ENCODE measurements around the gene NOTO. TPM values are rescaled to one million over a fixed set of nuclear protein-coding genes. Genes with fewer than 3 reads are reported as not detected.
"Not testable (repeated sequence)": the region's sequence is repeated elsewhere in the genome, so short reads cannot be mapped to it uniquely, and the experiment has no call there.

The NOTO gene
- total RNA-seq, 3 donors from 2014 or later, result not detected

DNA sequence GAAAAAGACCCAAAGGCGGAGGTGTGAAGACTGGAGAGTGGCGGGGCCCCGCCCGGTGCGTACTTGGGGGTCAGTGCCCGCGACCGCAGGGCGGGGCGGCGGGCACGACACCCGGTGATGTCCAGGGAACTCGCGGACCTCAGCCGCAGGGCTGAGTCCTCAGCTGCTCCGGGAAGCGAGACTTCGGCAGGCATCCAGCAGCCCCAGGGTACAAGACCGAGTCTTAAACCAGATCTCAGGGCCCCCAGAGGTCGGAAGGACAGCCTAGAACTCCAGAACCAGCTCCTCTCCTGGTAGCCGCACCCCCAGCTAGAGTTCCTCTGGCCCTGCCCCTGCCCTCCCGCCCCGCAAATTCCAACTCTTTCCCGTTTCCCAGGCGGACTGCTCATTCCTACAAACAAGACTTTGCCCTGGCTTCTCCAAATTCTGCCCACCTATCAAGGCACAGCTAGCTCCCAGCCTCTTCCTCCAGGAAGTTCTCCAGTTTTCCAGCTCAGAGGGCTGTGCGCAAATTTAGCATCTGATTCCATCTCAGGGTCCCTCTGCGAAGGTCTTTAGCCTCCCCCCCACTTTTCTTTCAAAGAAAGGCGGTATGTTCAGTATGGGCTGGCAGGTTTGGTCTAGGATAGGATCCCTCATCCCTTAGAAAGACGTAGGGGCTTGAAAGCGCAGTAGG is 26.0 kb upstream of the NOTO start:
- Mint-ChIP-seq H3K27me3 (ENCODE audit: low read depth) (peaks cover 53% of the 10 kb centered on the region), H3K9me3 (no peaks in the 10 kb centered on the region), H3K4me3 (peak overlapping the region; percentile 86), H3K36me3 (ENCODE audit: insufficient read depth) (no peaks in the 10 kb centered on the region), H3K4me1 (ENCODE audit: low read depth) (peaks cover 21% of the 10 kb centered on the region)
- ATAC-seq, result no peak
- DNase-seq, result no peak

DNA sequence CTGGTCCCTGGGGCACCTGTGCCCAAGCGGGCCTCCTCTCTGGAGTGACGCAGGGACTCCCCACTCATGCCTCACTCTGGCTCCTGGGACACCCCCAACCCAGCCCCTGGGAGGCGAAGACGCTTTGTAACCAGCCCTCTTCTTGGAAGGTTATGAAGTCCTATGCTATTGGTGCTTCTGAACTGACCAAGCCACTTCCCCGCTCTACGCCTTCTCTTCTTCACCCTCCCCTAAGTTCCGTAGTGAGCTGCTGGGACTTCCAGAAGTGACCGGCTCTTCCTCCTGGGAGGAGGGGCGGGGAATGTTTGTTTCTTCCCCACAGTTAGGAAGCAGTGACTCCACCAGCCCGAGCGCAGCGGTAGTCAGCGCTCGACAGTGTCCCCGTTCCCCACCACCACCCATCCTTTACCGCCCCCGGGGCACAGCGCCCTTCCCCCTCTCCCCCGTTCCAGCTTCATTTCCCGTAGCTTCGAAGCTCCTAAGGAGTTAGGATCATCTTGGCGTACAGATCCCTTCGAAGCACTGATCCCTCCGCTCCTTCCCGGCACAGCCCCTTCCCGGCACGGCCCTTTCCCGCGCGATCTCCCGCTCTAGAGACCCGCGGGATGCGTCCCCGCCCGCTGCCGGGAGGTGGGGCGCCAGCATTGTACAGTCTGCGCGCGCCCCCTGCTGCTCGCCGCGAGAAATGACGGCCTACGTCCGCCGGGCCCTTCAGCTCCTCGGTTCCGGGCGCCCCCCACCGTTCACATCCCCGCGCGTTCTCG is 25.3 kb upstream of the NOTO start:
- peaks cover 53% of the 10 kb centered on the region for H3K27me3 Mint-ChIP-seq (ENCODE audit: low read depth)

DNA sequence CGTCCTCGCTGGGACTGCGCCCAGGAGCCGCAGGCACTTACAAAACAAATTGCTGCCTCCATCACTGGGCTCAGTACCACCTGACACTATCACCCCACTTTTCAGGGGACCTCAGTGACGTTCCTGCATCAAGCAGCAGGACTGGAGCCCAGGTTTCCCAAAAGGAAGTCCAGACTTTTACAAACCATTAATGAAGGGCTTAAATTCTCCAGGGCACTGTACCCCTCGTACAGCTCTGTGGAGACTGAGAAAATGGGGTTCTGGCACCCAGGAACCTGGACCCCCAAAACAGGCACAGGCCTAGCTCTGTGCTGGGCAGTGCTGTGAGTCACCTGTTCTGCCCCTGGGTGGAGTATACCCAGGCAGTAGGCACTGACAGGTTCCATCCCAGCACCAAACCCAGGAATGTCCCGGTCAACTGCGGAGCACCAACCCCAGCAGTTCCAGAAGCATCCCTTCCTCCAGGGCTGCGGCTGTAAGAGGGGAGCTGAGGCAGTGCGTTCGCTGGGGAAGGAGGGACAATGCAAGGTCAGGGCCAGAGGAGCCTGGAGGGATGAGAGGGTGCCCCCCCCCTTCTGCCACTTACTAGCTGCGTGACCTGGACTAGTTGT is 24.6 kb upstream of the NOTO start:
- Mint-ChIP-seq H3K27me3 (ENCODE audit: low read depth) (peaks cover 49% of the 10 kb centered on the region), H3K4me3 (peak overlapping the region; percentile 86), H3K9me3 (no peaks in the 10 kb centered on the region), H3K4me1 (ENCODE audit: low read depth) (peaks cover 20% of the 10 kb centered on the region), H3K36me3 (ENCODE audit: insufficient read depth) (no peaks in the 10 kb centered on the region)
- ATAC-seq (no peak), DNase-seq (no peak)

More for the DNA sequence above, 25.3 kb upstream of the NOTO start:
- peak overlapping the region; percentile 86 for H3K4me3 Mint-ChIP-seq
- peak; percentile 90 for DNase-seq
- H3K36me3 Mint-ChIP-seq (ENCODE audit: insufficient read depth), result no peaks in the 10 kb centered on the region
- ATAC-seq, result peak; percentile 79 to 85
- H3K9me3 Mint-ChIP-seq, result no peaks in the 10 kb centered on the region
- H3K4me1 Mint-ChIP-seq (ENCODE audit: low read depth), result peaks cover 21% of the 10 kb centered on the region

DNA sequence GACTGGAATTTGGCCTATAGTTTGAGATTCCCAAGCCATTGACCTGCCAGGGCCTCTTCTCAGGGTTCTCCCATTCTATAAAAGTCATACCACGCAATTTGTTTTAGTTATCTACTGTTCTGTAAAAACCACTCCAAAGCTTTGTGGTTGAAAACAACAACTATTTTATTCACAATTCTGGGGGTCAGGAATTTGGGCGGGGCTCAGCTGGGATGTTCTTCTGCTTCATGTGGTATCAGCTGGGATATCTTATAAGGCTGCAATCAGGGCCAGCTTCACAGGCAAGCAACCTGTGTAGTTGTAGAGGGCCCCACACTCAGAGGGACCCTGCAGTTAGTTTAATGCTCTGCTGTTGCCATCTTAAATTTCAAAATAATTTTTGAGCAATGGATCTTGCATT is 16.4 kb upstream of the NOTO start:
- Mint-ChIP-seq H3K27me3 (ENCODE audit: low read depth) (peaks cover 10% of the 10 kb centered on the region), H3K4me3 (no peak overlapping the region), H3K9me3 (peaks cover 7% of the 10 kb centered on the region), H3K4me1 (ENCODE audit: low read depth) (no peaks in the 10 kb centered on the region), H3K36me3 (ENCODE audit: insufficient read depth) (no peaks in the 10 kb centered on the region)
- no peak for ATAC-seq
- no peak for DNase-seq

DNA sequence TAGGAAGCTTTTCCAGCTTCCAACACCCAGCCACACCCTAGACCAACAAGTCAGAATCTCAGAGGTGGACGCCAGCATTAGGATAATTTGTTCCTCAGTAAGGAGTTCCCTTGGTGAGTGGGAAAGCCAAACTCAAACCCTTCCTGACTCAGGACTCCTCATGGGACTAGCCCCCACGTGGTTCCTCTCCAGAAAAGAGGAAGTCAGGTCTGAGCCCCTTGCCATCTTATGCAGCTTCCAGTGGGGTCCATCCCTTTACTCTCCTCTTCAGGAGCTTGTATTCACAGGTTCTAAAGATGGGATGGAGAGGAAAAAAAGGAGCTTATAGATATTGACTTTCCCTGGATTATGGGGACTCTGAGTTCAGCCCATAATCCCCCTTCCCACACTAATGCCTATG is 14.8 kb upstream of the NOTO start:
- DNase-seq, result no peak
- Mint-ChIP-seq H3K4me1 (ENCODE audit: low read depth) (no peaks in the 10 kb centered on the region), H3K9me3 (peaks cover 7% of the 10 kb centered on the region), H3K27me3 (ENCODE audit: low read depth) (peaks cover 7% of the 10 kb centered on the region), H3K36me3 (ENCODE audit: insufficient read depth) (no peaks in the 10 kb centered on the region), H3K4me3 (no peak overlapping the region)
- ATAC-seq, result no peak

DNA sequence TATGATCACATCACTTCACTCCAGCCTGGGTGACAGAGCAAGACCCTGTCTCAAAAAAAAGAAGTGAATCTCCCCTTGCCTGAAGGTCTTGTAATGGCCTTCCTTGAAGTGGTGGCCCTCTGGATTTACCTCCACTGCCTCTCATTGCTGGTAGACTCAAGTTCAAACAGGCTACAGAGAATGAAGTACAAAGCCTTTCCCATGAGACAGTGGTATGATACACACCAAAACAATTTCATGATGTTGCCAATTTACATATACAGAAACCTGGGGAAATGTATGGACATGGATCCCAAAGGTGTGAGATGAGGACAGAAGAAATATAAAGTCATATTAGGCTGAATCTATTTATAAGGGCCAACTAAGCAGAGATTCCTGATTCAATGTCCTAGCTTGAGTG is 4.8 kb upstream of the NOTO start:
- ATAC-seq (no peak), DNase-seq (no peak)
- H3K9me3 Mint-ChIP-seq, result no peaks in the 10 kb centered on the region
- H3K27me3 Mint-ChIP-seq (ENCODE audit: low read depth), result peaks cover 38% of the 10 kb centered on the region
- no peak overlapping the region for H3K4me3 Mint-ChIP-seq
- no peaks in the 10 kb centered on the region for H3K36me3 Mint-ChIP-seq (ENCODE audit: insufficient read depth)
- peaks cover 3% of the 10 kb centered on the region for H3K4me1 Mint-ChIP-seq (ENCODE audit: low read depth)

DNA sequence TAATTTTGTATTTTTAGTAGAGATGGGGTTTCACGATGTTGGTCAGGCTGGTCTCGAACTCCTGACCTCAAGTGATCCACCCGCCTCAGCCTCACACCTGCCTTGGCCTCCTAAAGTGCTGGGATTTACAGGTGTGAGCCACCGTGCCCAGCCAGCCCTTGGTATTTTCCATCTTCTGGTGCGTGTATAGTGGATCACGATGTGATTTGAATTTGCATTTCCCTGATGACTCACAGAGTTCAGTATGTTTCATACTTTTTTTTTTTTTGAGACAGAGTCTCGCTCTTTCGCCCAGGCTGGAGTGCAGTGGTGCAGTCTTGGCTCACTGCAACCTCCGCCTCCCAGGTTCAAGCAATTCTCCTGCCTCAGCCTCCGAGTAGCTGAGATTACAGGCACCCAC is 2.1 kb upstream of the NOTO start:
- H3K27me3 Mint-ChIP-seq (ENCODE audit: low read depth), result peaks cover 54% of the 10 kb centered on the region
- not testable (repeated sequence) for H3K4me1 Mint-ChIP-seq (ENCODE audit: low read depth); H3K4me3 Mint-ChIP-seq; H3K36me3 Mint-ChIP-seq (ENCODE audit: insufficient read depth); DNase-seq; ATAC-seq; H3K9me3 Mint-ChIP-seq

DNA sequence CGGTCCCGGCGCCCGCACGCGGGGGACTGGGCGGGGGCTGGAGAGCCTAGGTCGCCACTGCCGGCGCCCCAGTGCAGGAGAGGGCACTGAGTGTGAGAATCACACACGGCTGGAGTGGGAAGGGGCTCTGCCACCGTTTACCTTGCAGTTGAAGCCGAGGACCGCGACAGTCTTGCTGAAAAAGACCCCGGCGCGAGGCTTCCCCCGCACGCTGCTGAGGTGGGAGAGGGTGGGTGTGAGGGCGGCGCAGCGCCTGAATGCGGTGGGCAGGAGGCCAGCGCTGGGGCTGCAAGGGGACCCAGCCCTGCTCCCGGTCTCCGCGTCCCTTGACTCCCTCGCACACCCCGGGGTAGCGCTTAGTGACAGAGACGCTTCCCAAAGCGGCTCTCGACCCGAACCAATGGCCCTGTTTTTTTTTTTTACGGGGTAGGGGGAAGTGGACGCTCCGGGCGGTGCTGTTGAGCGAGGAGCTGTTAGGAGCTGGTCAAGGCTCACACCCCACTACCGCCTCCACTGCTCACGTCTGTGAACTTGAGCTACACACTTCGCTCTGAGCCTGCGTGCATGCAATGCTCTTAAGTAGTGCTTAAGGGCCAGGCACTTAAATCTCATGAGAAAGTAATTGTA is 794 bp downstream of the NOTO start:
- H3K9me3 Mint-ChIP-seq, result no peaks in the 10 kb centered on the region
- peak overlapping the region; percentile 47 for H3K4me3 Mint-ChIP-seq
- H3K36me3 Mint-ChIP-seq (ENCODE audit: insufficient read depth), result no peaks in the 10 kb centered on the region
- ATAC-seq (peak; percentile 57 to 65), DNase-seq (no peak)
- peaks cover 57% of the 10 kb centered on the region for H3K27me3 Mint-ChIP-seq (ENCODE audit: low read depth)
- peaks cover 5% of the 10 kb centered on the region for H3K4me1 Mint-ChIP-seq (ENCODE audit: low read depth)

DNA sequence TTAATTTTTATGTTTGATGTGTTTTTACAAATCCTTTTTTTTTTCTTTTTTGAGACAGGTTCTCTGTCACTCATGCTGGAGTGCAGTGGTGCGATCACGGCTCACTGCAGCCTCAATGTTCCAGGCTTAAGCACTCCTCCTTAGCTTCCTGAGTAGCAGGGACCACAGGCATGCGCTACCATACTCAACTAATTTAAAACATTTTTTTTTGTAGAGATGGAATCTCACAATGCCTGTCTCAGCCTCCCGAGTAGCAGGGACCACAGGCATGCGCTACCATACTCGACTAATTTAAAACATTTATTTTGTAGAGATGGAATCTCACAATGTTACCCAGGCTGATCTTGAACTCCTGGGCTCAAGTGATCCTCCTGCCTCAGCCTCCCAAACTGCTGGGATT is 3.2 kb downstream of the NOTO start:
- no peak for DNase-seq
- Mint-ChIP-seq H3K4me3 (no peak overlapping the region), H3K9me3 (no peaks in the 10 kb centered on the region), H3K4me1 (ENCODE audit: low read depth) (peaks cover 5% of the 10 kb centered on the region), H3K36me3 (ENCODE audit: insufficient read depth) (no peaks in the 10 kb centered on the region), H3K27me3 (ENCODE audit: low read depth) (peaks cover 43% of the 10 kb centered on the region)
- ATAC-seq, result no peak

DNA sequence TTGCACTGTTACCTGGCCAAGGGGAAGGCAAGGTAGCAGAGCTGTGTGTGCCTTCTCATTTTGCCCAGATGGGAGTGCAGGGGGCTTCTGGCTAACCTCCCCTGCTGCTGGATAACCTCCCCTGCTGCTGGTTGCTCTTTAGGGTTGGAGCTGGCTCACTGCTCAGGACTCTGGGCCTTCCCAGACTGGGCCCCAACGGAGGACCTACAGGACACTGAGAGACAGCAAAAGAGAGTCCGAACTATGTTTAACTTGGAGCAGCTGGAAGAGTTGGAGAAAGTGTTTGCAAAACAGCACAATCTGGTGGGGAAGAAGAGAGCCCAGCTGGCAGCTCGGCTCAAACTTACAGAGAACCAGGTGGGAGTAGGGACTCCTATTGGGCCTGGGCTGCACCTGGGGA is 5.9 kb downstream of the NOTO start:
- peaks cover 11% of the 10 kb centered on the region for H3K4me1 Mint-ChIP-seq (ENCODE audit: low read depth)
- H3K27me3 Mint-ChIP-seq (ENCODE audit: low read depth), result peaks cover 31% of the 10 kb centered on the region
- H3K36me3 Mint-ChIP-seq (ENCODE audit: insufficient read depth), result no peaks in the 10 kb centered on the region
- no peak for DNase-seq
- no peaks in the 10 kb centered on the region for H3K9me3 Mint-ChIP-seq
- no peak for ATAC-seq
- H3K4me3 Mint-ChIP-seq, result no peak overlapping the region

DNA sequence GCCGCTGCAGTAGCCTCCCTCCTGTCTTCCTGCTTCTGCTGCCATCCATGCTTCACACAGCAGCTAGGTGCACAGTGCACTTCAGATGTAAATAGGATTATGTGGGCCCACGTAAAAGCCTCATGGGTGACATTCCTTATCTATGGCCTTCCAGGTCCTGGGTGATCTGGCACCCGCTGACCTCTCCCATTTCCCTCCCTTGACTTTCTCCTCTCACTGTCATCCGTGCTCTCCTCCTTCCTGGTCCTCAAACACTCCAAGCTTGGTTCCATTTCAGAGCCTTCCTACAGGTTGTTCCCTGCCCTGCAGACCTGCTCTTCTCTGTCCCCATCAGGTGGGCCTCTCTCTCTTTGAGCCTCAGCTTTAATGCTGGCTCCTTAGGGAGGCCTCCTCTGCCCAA is 7.6 kb downstream of the NOTO start:
- H3K27me3 Mint-ChIP-seq (ENCODE audit: low read depth), result peaks cover 17% of the 10 kb centered on the region
- no peak for DNase-seq

DNA sequence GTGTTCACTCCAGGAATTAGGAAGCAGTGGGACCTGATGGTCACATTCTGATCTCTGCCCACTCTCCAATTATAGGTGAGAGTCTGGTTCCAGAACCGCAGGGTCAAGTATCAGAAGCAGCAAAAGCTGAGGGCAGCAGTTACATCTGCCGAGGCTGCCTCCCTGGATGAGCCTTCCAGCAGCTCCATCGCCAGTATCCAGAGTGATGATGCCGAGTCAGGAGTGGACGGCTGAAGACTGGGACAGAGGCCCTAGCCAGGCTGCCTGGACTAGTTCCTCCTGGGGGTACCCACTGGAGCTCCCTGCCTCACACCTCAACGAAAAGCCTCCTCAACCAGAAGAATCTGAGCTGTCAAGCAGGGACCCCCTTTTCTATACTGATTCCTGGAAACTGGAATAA is 8.3 kb downstream of the NOTO start:
- ATAC-seq (no peak), DNase-seq (no peak)
- no peaks in the 10 kb centered on the region for H3K36me3 Mint-ChIP-seq (ENCODE audit: insufficient read depth)
- peaks cover 15% of the 10 kb centered on the region for H3K27me3 Mint-ChIP-seq (ENCODE audit: low read depth)
- H3K4me3 Mint-ChIP-seq, result no peak overlapping the region
- H3K4me1 Mint-ChIP-seq (ENCODE audit: low read depth), result peaks cover 29% of the 10 kb centered on the region
- H3K9me3 Mint-ChIP-seq, result no peaks in the 10 kb centered on the region

More for the DNA sequence above, 7.6 kb downstream of the NOTO start:
- no peaks in the 10 kb centered on the region for H3K9me3 Mint-ChIP-seq
- no peak for ATAC-seq
- peaks cover 22% of the 10 kb centered on the region for H3K4me1 Mint-ChIP-seq (ENCODE audit: low read depth)
- no peak overlapping the region for H3K4me3 Mint-ChIP-seq
- no peaks in the 10 kb centered on the region for H3K36me3 Mint-ChIP-seq (ENCODE audit: insufficient read depth)

DNA sequence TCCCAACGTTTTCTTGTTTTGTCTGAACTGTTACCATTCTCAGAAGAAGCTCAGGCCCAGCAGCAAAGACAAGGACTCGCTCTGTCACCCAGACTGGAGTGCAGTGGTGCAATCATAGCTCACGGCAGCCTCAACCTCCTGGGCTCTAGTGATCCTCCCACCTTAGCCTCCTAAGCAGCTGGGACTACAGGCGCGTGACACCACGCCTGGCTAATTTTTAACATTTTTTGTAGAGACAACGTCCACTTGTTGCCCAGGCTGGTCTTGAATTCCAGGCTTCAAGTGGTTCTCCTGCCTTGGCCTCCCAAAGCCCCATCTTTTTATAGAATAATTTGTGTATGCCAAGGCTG is 9.7 kb downstream of the NOTO start:
- Mint-ChIP-seq H3K4me3 (no peak overlapping the region), H3K4me1 (ENCODE audit: low read depth) (peaks cover 30% of the 10 kb centered on the region), H3K27me3 (ENCODE audit: low read depth) (peaks cover 6% of the 10 kb centered on the region), H3K9me3 (no peaks in the 10 kb centered on the region), H3K36me3 (ENCODE audit: insufficient read depth) (no peaks in the 10 kb centered on the region)
- ATAC-seq, result no peak
- no peak for DNase-seq

DNA sequence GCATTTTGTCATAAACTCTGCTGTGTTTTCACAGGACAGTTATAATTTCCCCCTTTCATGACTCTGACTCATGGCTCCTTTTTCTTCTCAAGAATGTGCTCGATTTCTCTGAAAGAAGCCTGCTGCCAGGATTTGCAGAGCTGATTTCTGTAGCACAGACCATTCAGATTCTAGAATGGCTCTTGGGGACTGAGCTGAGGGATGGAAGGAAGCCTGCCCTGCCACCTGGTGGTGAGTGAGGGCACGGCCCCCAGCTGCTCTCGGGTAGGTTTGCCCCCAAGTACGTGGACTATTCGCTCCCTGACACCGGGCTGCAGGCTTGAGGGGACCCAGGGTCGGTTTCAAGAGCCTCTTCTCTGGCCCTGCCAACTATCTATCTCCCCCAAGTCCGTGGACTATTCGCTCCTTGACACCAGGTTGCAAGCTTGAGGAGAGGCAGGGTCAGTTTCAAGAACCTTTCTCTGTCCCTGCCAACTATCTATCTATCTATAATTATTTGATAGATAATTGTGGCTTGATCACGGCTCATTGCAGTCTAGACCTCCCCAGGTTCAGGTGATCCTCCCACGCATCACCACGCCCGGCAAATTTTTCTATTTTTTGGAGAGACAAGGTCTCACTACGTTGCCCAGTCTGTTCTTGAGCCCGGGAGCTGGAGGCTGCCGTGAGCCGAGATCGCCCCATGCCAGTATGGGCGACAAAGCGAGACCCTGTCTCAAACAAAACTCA is 10.2 kb downstream of the NOTO start:
- ATAC-seq (peak; percentile 72), DNase-seq (peak; percentile 68)
- peaks cover 6% of the 10 kb centered on the region for H3K27me3 Mint-ChIP-seq (ENCODE audit: low read depth)
- H3K36me3 Mint-ChIP-seq (ENCODE audit: insufficient read depth), result no peaks in the 10 kb centered on the region
- peak overlapping the region; percentile 97 for H3K4me3 Mint-ChIP-seq
- peaks cover 30% of the 10 kb centered on the region for H3K4me1 Mint-ChIP-seq (ENCODE audit: low read depth)
- H3K9me3 Mint-ChIP-seq, result no peaks in the 10 kb centered on the region
